ENCODE data around the gene SMG7. TPM values are rescaled to one million over a fixed set of nuclear protein-coding genes. Genes with fewer than 3 reads are reported as not detected.
A peak's percentile ranks its signal among the peaks of the same experiment; 100 is the strongest.

SMG7 gene
- total and polyA plus RNA-seq, 10 of the 15 experiments (the other 5 are each of a cell fraction or from before 2014, with no cell fraction given): 9.5 to 65.4 (median 42.7) TPM

DNA sequence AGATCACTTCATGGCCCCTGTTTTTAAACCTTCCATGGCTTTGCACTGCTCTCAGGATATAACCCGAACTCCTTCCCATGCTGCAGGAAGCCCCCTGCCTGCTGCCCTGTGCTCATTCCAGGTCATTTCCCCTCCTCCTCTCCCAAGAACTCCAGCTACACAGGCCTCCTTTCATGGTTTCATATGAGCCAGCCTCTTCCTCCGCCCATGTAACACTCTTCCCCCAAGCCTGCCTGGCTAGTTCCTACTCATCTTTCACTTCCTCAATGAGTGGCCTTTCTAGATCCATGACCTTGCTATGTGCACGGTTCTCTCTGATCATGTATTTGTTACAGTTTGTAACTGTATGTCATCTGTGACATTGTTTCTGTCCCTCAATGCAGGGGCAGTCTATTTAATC lies 121.1 kb downstream of the SMG7 start (continued):
- TF ChIP-seq, protein P1, sequence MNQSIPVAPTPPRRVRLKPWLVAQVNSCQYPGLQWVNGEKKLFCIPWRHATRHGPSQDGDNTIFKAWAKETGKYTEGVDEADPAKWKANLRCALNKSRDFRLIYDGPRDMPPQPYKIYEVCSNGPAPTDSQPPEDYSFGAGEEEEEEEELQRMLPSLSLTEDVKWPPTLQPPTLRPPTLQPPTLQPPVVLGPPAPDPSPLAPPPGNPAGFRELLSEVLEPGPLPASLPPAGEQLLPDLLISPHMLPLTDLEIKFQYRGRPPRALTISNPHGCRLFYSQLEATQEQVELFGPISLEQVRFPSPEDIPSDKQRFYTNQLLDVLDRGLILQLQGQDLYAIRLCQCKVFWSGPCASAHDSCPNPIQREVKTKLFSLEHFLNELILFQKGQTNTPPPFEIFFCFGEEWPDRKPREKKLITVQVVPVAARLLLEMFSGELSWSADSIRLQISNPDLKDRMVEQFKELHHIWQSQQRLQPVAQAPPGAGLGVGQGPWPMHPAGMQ (IDR thresholded peaks at IDR 0.05; ENCODE audit: borderline replicate concordance): no peak
- TF ChIP-seq NFXL1 (IDR thresholded peaks at IDR 0.05; ENCODE audit: borderline replicate concordance): no peak
- TF ChIP-seq, protein P2, sequence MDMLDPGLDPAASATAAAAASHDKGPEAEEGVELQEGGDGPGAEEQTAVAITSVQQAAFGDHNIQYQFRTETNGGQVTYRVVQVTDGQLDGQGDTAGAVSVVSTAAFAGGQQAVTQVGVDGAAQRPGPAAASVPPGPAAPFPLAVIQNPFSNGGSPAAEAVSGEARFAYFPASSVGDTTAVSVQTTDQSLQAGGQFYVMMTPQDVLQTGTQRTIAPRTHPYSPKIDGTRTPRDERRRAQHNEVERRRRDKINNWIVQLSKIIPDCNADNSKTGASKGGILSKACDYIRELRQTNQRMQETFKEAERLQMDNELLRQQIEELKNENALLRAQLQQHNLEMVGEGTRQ (IDR thresholded peaks at IDR 0.05; ENCODE audit: borderline replicate concordance, low read depth, low read length): no peak
- TF ChIP-seq, protein P3, sequence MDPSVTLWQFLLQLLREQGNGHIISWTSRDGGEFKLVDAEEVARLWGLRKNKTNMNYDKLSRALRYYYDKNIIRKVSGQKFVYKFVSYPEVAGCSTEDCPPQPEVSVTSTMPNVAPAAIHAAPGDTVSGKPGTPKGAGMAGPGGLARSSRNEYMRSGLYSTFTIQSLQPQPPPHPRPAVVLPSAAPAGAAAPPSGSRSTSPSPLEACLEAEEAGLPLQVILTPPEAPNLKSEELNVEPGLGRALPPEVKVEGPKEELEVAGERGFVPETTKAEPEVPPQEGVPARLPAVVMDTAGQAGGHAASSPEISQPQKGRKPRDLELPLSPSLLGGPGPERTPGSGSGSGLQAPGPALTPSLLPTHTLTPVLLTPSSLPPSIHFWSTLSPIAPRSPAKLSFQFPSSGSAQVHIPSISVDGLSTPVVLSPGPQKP (IDR thresholded peaks at IDR 0.05; ENCODE audit: low read depth, low read length): no peak
- TF ChIP-seq ZNF274 (IDR thresholded peaks at IDR 0.05; ENCODE audit: insufficient read depth, insufficient read length): no peak
- no peak for TF ChIP-seq ESRRA (IDR thresholded peaks at IDR 0.05; ENCODE audit: low read length)
- TF ChIP-seq, protein P4, sequence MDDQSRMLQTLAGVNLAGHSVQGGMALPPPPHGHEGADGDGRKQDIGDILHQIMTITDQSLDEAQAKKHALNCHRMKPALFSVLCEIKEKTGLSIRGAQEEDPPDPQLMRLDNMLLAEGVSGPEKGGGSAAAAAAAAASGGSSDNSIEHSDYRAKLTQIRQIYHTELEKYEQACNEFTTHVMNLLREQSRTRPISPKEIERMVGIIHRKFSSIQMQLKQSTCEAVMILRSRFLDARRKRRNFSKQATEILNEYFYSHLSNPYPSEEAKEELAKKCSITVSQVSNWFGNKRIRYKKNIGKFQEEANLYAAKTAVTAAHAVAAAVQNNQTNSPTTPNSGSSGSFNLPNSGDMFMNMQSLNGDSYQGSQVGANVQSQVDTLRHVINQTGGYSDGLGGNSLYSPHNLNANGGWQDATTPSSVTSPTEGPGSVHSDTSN (IDR thresholded peaks at IDR 0.05; ENCODE audit: insufficient replicate concordance, low read depth, low read length): no peak
- no peak for TF ChIP-seq RELA (IDR thresholded peaks at IDR 0.05; ENCODE audit: borderline replicate concordance, partially characterized antibody)
- no peak for TF ChIP-seq POLR2AphosphoS5 (IDR thresholded peaks at IDR 0.05; ENCODE audit: low read length)
- TF ChIP-seq ZNF217 (IDR thresholded peaks at IDR 0.05): no peak
- TF ChIP-seq, protein P5, sequence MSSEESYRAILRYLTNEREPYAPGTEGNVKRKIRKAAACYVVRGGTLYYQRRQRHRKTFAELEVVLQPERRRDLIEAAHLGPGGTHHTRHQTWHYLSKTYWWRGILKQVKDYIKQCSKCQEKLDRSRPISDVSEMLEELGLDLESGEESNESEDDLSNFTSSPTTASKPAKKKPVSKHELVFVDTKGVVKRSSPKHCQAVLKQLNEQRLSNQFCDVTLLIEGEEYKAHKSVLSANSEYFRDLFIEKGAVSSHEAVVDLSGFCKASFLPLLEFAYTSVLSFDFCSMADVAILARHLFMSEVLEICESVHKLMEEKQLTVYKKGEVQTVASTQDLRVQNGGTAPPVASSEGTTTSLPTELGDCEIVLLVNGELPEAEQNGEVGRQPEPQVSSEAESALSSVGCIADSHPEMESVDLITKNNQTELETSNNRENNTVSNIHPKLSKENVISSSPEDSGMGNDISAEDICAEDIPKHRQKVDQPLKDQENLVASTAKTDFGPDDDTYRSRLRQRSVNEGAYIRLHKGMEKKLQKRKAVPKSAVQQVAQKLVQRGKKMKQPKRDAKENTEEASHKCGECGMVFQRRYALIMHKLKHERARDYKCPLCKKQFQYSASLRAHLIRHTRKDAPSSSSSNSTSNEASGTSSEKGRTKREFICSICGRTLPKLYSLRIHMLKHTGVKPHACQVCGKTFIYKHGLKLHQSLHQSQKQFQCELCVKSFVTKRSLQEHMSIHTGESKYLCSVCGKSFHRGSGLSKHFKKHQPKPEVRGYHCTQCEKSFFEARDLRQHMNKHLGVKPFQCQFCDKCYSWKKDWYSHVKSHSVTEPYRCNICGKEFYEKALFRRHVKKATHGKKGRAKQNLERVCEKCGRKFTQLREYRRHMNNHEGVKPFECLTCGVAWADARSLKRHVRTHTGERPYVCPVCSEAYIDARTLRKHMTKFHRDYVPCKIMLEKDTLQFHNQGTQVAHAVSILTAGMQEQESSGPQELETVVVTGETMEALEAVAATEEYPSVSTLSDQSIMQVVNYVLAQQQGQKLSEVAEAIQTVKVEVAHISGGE (CRISPR knock-in tag; IDR thresholded peaks at IDR 0.05): no peak
- TF ChIP-seq, protein P6, sequence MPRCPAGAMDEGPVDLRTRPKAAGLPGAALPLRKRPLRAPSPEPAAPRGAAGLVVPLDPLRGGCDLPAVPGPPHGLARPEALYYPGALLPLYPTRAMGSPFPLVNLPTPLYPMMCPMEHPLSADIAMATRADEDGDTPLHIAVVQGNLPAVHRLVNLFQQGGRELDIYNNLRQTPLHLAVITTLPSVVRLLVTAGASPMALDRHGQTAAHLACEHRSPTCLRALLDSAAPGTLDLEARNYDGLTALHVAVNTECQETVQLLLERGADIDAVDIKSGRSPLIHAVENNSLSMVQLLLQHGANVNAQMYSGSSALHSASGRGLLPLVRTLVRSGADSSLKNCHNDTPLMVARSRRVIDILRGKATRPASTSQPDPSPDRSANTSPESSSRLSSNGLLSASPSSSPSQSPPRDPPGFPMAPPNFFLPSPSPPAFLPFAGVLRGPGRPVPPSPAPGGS (IDR thresholded peaks at IDR 0.05; ENCODE audit: borderline replicate concordance, insufficient read depth, low read depth, low read length, poor library complexity, severe bottlenecking): peak; percentile 80
- TF ChIP-seq MXI1 (IDR thresholded peaks at IDR 0.05; ENCODE audit: low read depth, low read length): no peak
- TF ChIP-seq SP1 (IDR thresholded peaks at IDR 0.05; ENCODE audit: low read depth, low read length): no peak
- no peak; the same call in 1 of the 2 replicates for TF ChIP-seq HDGF (IDR thresholded peaks at IDR 0.05)
- peak; percentile 68 for TF ChIP-seq BCL11A (IDR thresholded peaks at IDR 0.05; ENCODE audit: low read depth, low read length)
- TF ChIP-seq PAX8 (IDR thresholded peaks at IDR 0.05): no peak
- TF ChIP-seq EGR1 (IDR thresholded peaks at IDR 0.05; ENCODE audit: borderline replicate concordance in 1 of 2, low read depth in 2 of 2, low read length in 2 of 2): peak in 1 of 2 experiments; percentile 47; a peak in 1 of 3 replicates
- TF ChIP-seq CREB1 (IDR thresholded peaks at IDR 0.05; ENCODE audit: low read depth): peak; percentile 33; the same call in 1 of the 2 replicates
- no peak for TF ChIP-seq ZZZ3 (IDR thresholded peaks at IDR 0.05; ENCODE audit: control insufficient read depth, insufficient read length, low read depth)
- no peak for TF ChIP-seq HDAC6 (IDR thresholded peaks at IDR 0.05; ENCODE audit: unreplicated experiment)
- TF ChIP-seq NFYA (IDR thresholded peaks at IDR 0.05; ENCODE audit: borderline replicate concordance, low read depth, low read length): no peak

Measured in GM12878 (cell line).